Activated naive CD4-positive, alpha-beta T cell treated with anti-CD3 and anti-CD28 coated beads, Interleukin-2, amount 50 U/mL, for 24 hours (primary cell): ENCODE data around the gene TMEM11.
A peak's percentile ranks its signal among the peaks of the same experiment; 100 is the strongest.

Experiments
- H3K27ac Mint-ChIP-seq: one replicate; pipeline ENCODE4 v1.8.0; 2021; ENCODE audit warnings: mild to moderate bottlenecking, mixed read lengths
- H3K27me3 Mint-ChIP-seq: one replicate; pipeline ENCODE4 v1.8.0; 2021; ENCODE audit warnings: mixed read lengths
- H3K36me3 Mint-ChIP-seq: one replicate; pipeline ENCODE4 v1.8.0; 2021; ENCODE audit warnings: mixed read lengths
- H3K4me1 Mint-ChIP-seq: one replicate; pipeline ENCODE4 v1.8.0; 2021; ENCODE audit warnings: mixed read lengths
- H3K4me3 Mint-ChIP-seq: one replicate; pipeline ENCODE4 v1.8.0; 2021; ENCODE audit warnings: mild to moderate bottlenecking, mixed read lengths
- H3K9me3 Mint-ChIP-seq: one replicate; pipeline ENCODE4 v1.8.0; 2021; ENCODE audit warnings: mixed read lengths

TMEM11 gene

GRCh38 chr17:21246698-21247097, 32.7 kb upstream of the TMEM11 start:
- Mint-ChIP-seq H3K27ac (no peak overlapping the region), H3K36me3 (no peaks in the 10 kb centered on the region), H3K4me3 (no peak overlapping the region)

GRCh38 chr17:21245639-21246084, 31.7 kb upstream of the TMEM11 start:
- Mint-ChIP-seq H3K9me3 (no peaks in the 10 kb centered on the region), H3K27me3 (no peaks in the 10 kb centered on the region), H3K4me1 (peaks cover 6% of the 10 kb centered on the region), H3K27ac (no peak overlapping the region), H3K36me3 (no peaks in the 10 kb centered on the region), H3K4me3 (no peak overlapping the region)

More at GRCh38 chr17:21246698-21247097, 32.7 kb upstream of the TMEM11 start:
- H3K27me3 Mint-ChIP-seq, result no peaks in the 10 kb centered on the region
- peaks cover 14% of the 10 kb centered on the region for H3K4me1 Mint-ChIP-seq
- no peaks in the 10 kb centered on the region for H3K9me3 Mint-ChIP-seq

- Mint-ChIP-seq H3K36me3 (no peaks in the 10 kb centered on the region), H3K4me1 (no peaks in the 10 kb centered on the region), H3K27me3 (no peaks in the 10 kb centered on the region), H3K4me3 (no peak overlapping the region), H3K27ac (no peak overlapping the region), H3K9me3 (no peaks in the 10 kb centered on the region)
Measured at GRCh38 chr17:21243516-21244303, 29.7 kb upstream of the TMEM11 start.

GRCh38 chr17:21242780-21243515, 29.0 kb upstream of the TMEM11 start:
- no peaks in the 10 kb centered on the region for H3K9me3 Mint-ChIP-seq
- H3K27ac Mint-ChIP-seq, result no peak overlapping the region
- H3K4me3 Mint-ChIP-seq, result no peak overlapping the region
- no peaks in the 10 kb centered on the region for H3K27me3 Mint-ChIP-seq
- H3K4me1 Mint-ChIP-seq, result no peaks in the 10 kb centered on the region
- H3K36me3 Mint-ChIP-seq, result no peaks in the 10 kb centered on the region

- no peaks in the 10 kb centered on the region for H3K36me3 Mint-ChIP-seq
- no peaks in the 10 kb centered on the region for H3K4me1 Mint-ChIP-seq
- no peak overlapping the region for H3K4me3 Mint-ChIP-seq
- no peaks in the 10 kb centered on the region for H3K9me3 Mint-ChIP-seq
- H3K27me3 Mint-ChIP-seq, result no peaks in the 10 kb centered on the region
- H3K27ac Mint-ChIP-seq, result no peak overlapping the region
Measured at GRCh38 chr17:21242026-21242697, 28.2 kb upstream of the TMEM11 start.

- H3K36me3 Mint-ChIP-seq, result no peaks in the 10 kb centered on the region
- no peaks in the 10 kb centered on the region for H3K4me1 Mint-ChIP-seq
- H3K9me3 Mint-ChIP-seq, result no peaks in the 10 kb centered on the region
- H3K4me3 Mint-ChIP-seq, result no peak overlapping the region
- no peaks in the 10 kb centered on the region for H3K27me3 Mint-ChIP-seq
- H3K27ac Mint-ChIP-seq, result no peak overlapping the region
Measured at GRCh38 chr17:21241564-21241963, 27.6 kb upstream of the TMEM11 start.

GRCh38 chr17:21240369-21241055, 26.6 kb upstream of the TMEM11 start:
- Mint-ChIP-seq H3K4me3 (no peak overlapping the region), H3K27ac (no peak overlapping the region), H3K27me3 (no peaks in the 10 kb centered on the region), H3K9me3 (no peaks in the 10 kb centered on the region), H3K4me1 (no peaks in the 10 kb centered on the region), H3K36me3 (no peaks in the 10 kb centered on the region)

- H3K4me3 Mint-ChIP-seq, result no peak overlapping the region
- no peaks in the 10 kb centered on the region for H3K4me1 Mint-ChIP-seq
- H3K36me3 Mint-ChIP-seq, result no peaks in the 10 kb centered on the region
- no peaks in the 10 kb centered on the region for H3K27me3 Mint-ChIP-seq
- no peak overlapping the region for H3K27ac Mint-ChIP-seq
- no peaks in the 10 kb centered on the region for H3K9me3 Mint-ChIP-seq
Measured at GRCh38 chr17:21239680-21240368, 25.9 kb upstream of the TMEM11 start.

- peaks cover 11% of the 10 kb centered on the region for H3K9me3 Mint-ChIP-seq
- H3K27ac Mint-ChIP-seq, result peak overlapping the region; percentile 81
- no peaks in the 10 kb centered on the region for H3K4me1 Mint-ChIP-seq
- H3K36me3 Mint-ChIP-seq, result no peaks in the 10 kb centered on the region
- H3K4me3 Mint-ChIP-seq, result no peak overlapping the region
- H3K27me3 Mint-ChIP-seq, result no peaks in the 10 kb centered on the region
Measured at GRCh38 chr17:21235921-21236320, 22.0 kb upstream of the TMEM11 start.

GRCh38 chr17:21233581-21234347, 19.8 kb upstream of the TMEM11 start:
- no peaks in the 10 kb centered on the region for H3K4me1 Mint-ChIP-seq
- no peaks in the 10 kb centered on the region for H3K36me3 Mint-ChIP-seq
- H3K4me3 Mint-ChIP-seq, result no peak overlapping the region
- no peak overlapping the region for H3K27ac Mint-ChIP-seq
- H3K27me3 Mint-ChIP-seq, result no peaks in the 10 kb centered on the region
- H3K9me3 Mint-ChIP-seq, result peaks cover 11% of the 10 kb centered on the region

GRCh38 chr17:21232033-21232749, 18.2 kb upstream of the TMEM11 start:
- Mint-ChIP-seq H3K27me3 (no peaks in the 10 kb centered on the region), H3K9me3 (peaks cover 11% of the 10 kb centered on the region), H3K4me1 (no peaks in the 10 kb centered on the region), H3K27ac (no peak overlapping the region), H3K36me3 (no peaks in the 10 kb centered on the region), H3K4me3 (no peak overlapping the region)

- Mint-ChIP-seq H3K9me3 (peaks cover 11% of the 10 kb centered on the region), H3K27ac (no peak overlapping the region), H3K4me1 (no peaks in the 10 kb centered on the region), H3K27me3 (no peaks in the 10 kb centered on the region), H3K4me3 (no peak overlapping the region), H3K36me3 (no peaks in the 10 kb centered on the region)
Measured at GRCh38 chr17:21231533-21231932, 17.6 kb upstream of the TMEM11 start.

- H3K4me3 Mint-ChIP-seq, result no peak overlapping the region
- H3K9me3 Mint-ChIP-seq, result peaks cover 11% of the 10 kb centered on the region
- no peak overlapping the region for H3K27ac Mint-ChIP-seq
- H3K4me1 Mint-ChIP-seq, result no peaks in the 10 kb centered on the region
- peaks cover 1% of the 10 kb centered on the region for H3K36me3 Mint-ChIP-seq
- H3K27me3 Mint-ChIP-seq, result no peaks in the 10 kb centered on the region
Measured at GRCh38 chr17:21228845-21229244, 14.9 kb upstream of the TMEM11 start.

- Mint-ChIP-seq H3K27me3 (no peaks in the 10 kb centered on the region), H3K4me3 (no peak overlapping the region), H3K9me3 (peaks cover 7% of the 10 kb centered on the region), H3K36me3 (peaks cover 1% of the 10 kb centered on the region), H3K4me1 (no peaks in the 10 kb centered on the region), H3K27ac (no peak overlapping the region)
Measured at GRCh38 chr17:21228111-21228510, 14.2 kb upstream of the TMEM11 start.
